GM19438 (cell line): ENCODE results near the gene TOMM20.

Experiments used
- ATAC-seq: cut with Tn5 transposase; IDR thresholded peaks from one replicate; pipeline ENCODE4 v1.9.1; 2021; ENCODE audit warnings: low read depth; ENCODE audit not compliant: unreplicated experiment

Gene TOMM20

GRCh38 chr1:235069577-235070563 is 58.8 kb downstream of the TOMM20 start:
- no peak for ATAC-seq

DNA sequence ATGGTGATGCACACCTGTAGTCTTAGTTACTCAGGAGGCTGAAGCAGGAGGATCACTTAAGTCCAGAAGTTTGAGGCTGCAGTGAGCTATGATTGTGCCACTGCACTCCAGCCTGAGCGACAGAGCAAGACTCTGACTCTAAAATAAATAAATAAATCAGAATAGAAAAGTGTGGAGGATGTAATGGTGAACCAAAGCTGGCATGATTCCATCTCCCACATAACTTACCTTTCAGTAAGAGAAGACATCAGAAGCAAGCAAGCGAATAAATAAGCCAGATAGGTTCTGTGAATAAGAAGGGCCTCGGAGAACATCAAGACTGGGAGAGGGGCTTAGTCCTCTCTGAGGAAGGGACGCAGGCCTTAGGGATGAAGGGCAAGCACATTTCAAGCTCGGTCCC is 59.5 kb downstream of the TOMM20 start:
- no peak for ATAC-seq

GRCh38 chr1:235068158-235069121 is 60.2 kb downstream of the TOMM20 start:
- no peak for ATAC-seq

GRCh38 chr1:235067396-235068157 is 61.1 kb downstream of the TOMM20 start:
- no peak for ATAC-seq

GRCh38 chr1:235063068-235063765 is 65.4 kb downstream of the TOMM20 start:
- no peak for ATAC-seq

DNA sequence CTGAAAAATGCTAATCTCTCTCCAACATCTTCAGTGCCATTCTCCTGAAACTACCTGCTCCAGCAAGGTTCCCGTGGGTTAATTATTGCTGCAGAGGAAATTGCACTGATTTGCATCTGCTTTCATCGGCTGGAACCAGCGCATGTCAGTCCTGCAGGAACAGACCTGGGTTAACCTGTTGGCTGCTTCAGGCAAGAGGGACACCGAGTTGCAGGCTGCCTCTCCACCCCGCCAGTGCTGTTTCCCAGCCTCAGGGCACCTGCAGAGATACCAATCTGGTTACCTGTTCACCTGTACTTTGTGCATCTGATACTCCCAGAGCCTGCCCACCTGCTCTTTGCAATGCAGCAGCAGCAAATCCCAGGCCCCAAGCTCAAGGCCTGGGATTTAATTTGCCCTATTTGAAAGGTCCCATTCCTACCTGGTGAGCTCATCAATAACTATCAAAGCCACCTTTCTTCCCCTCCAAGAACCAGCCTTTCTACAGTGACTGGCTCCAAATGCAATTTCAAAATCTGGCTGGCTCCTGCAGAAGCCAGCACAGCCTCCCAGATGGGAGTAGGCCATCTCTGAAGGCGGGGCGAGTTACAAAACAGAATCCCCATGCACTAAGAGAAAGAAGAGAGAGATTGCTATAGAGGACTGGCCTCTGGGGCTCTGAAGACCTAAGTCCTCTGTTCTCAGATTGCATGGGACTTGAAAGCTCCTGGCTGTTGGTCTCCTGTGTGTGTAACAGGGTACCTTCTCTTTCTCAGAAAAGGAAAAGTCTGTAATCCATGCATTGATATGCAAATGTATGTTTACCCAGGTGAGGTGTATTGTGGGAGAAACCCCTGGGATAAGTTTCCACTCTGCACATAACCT is 67.8 kb downstream of the TOMM20 start:
- ATAC-seq = no peak
